Thyroid gland (tissue), 4 donors: ENCODE data around the gene C2orf80. TPM values are rescaled to one million over a fixed set of nuclear protein-coding genes. Genes with fewer than 3 reads are reported as not detected.
"Not testable (repeated sequence)": the region's sequence is repeated elsewhere in the genome, so short reads cannot be mapped to it uniquely, and the experiment has no call there.

ENCODE experiments used
- DNase-seq, 2 donors: peaks; one replicate each; pipeline ENCODE4 v3.0.0-alpha.2; 2019
- H3K27ac ChIP-seq, 3 donors: fragments of 200-600 bp; sonication (generic); 1 replicate in 2 of 3; 2 replicates in 1 of 3; pipeline ENCODE4 v1.5.1; 2016 to 2019; ENCODE audit warnings: mild to moderate bottlenecking in 1 of 3, moderate library complexity in 1 of 3
- H3K27me3 ChIP-seq: fragments of 200-600 bp; sonication (generic); one replicate; pipeline ENCODE4 v1.5.1; 2019
- H3K36me3 ChIP-seq, 2 donors: fragments of 200-600 bp; sonication (generic); one replicate each; pipeline ENCODE4 v1.5.1; 2016 to 2019
- H3K4me1 ChIP-seq, 2 donors: fragments of 200-600 bp; sonication (generic); one replicate each; pipeline ENCODE4 v1.5.1; 2017 to 2019
- H3K4me3 ChIP-seq, 3 donors: fragments of 200-600 bp; sonication (generic); replicated peaks in 1 of 3; 1 replicate in 2 of 3; 2 replicates in 1 of 3; pipeline ENCODE4 v1.5.1; 2016; ENCODE audit warnings: mild to moderate bottlenecking in 1 of 3
- H3K9me3 ChIP-seq: fragments of 200-600 bp; sonication (generic); one replicate; pipeline ENCODE4 v1.5.1; 2017
- POLR2A ChIP-seq, 2 donors: fragments of 450-650 bp; IDR thresholded peaks; one replicate each; pipeline ENCODE4 v1.6.1; 2017; ENCODE audit warnings: antibody characterized with exemption in 2 of 2, mild to moderate bottlenecking in 2 of 2, moderate library complexity in 1 of 2
- WGBS, 2 donors: methylation state at CpG; one replicate each; pipeline ENCODE4 v1.1.5; 2017; 5-methylcytosine and 5-hydroxymethylcytosine counted together
- intact Hi-C: fragments of 100-400 bp; cut with DNase I; formaldehyde crosslinking; loops from one replicate; pipeline ENCODE4 v1.15.1; 2023
- total RNA-seq, 4 donors: library from RNA; depleted of rRNA; stranded (reverse); fragments of >200 nt; gene quantifications; one replicate each; pipeline ENCODE4 v1.2.3, GENCODE V29; 2016
- TF ChIP-seq, protein P1 (sequence below), 6 experiments: fragments of 200-600 bp in 3 of 6; fragments of 450-650 bp in 3 of 6; sonication (generic) in 3 of 6; IDR thresholded peaks; one replicate each; pipeline ENCODE4 v1.5.1; 2016 to 2019; ENCODE audit warnings: antibody characterized with exemption in 6 of 6, mild to moderate bottlenecking in 2 of 6, inconsistent platforms in 1 of 6, moderate library complexity in 1 of 6

C2orf80 gene
- total RNA-seq, 4 donors from 2014 or later, result not detected

DNA sequence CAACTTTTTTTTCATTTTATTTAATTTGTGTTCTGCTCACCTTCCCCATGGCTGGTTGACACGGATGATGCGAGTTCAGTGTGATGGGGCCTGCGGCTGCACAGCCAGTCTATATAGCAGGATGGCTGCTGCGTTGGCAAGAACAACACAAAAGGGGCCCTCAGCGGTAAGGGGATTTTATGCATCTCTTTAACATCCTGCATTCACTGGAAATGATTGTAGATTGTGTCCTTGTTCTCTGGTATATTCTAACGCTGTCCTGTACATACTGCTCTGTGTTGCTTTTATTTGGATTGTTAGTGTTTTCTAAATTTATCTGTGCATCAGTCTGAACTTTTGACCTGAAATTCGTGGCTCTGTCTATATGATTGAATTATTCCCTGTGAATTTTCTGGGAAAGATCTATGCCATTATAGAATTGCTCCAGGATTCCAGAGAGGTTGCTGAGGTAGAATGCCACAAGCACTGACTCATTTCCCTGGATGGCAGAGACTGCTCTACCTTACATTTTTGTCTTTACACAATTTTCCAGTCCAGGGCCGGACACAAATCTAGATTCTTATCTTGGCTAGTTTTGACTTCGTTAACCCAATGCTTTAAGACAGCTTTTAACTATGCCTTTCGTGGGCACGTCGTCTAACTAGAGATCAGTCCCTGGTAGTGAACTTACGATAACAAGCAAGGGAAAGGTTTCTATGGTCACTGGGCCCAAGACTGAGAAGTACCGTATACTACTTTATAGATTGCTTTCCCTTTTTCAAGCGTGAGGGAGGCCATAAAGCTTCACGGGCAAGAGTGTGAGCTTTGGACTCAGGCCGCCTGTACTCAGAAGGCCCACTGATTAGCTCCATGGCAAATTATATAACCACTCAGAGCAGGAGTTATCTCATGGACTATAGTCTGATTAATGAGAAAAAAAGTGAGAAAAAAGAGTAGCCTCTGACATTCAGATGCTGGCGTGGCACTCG, 59.8 kb downstream of the C2orf80 start, which contains the start of gene CRYGC:
Gene CRYGC, minus strand, starts transcription at position 85 of the 968 bp plus-strand sequence. Its CDS starts 36 bp downstream, at position 49.
- no peak for TF ChIP-seq POLR2A (IDR thresholded peaks at IDR 0.05)
- Histone ChIP-seq H3K4me3 (no peak within 1 kb of the TSS), H3K27ac (no peak within 1 kb of the TSS), H3K9me3 (no peaks in the 10 kb centered on the region), H3K36me3 (no peaks in the 10 kb centered on the region), H3K4me1 (no peaks in the 10 kb centered on the region), H3K27me3 (no peaks in the 10 kb centered on the region)
- no peak for DNase-seq
- intact Hi-C loops, result no loop called here
- WGBS, 2 donors, result 72 to 76% methylated on average over 19 of the region's 19 CpGs

- Histone ChIP-seq H3K27me3 (no peaks in the 10 kb centered on the region), H3K4me3 (no peak overlapping the region), H3K36me3 (no peaks in the 10 kb centered on the region), H3K27ac (no peak overlapping the region), H3K4me1 (peaks cover 0 to 4% of the 10 kb centered on the region in 2 donors), H3K9me3 (no peaks in the 10 kb centered on the region)
- 93 to 94% methylated on average over 12 of the region's 12 CpGs for WGBS, 2 donors
- no peak for DNase-seq
- intact Hi-C loops, result no loop called here
- TF ChIP-seq, protein P1, sequence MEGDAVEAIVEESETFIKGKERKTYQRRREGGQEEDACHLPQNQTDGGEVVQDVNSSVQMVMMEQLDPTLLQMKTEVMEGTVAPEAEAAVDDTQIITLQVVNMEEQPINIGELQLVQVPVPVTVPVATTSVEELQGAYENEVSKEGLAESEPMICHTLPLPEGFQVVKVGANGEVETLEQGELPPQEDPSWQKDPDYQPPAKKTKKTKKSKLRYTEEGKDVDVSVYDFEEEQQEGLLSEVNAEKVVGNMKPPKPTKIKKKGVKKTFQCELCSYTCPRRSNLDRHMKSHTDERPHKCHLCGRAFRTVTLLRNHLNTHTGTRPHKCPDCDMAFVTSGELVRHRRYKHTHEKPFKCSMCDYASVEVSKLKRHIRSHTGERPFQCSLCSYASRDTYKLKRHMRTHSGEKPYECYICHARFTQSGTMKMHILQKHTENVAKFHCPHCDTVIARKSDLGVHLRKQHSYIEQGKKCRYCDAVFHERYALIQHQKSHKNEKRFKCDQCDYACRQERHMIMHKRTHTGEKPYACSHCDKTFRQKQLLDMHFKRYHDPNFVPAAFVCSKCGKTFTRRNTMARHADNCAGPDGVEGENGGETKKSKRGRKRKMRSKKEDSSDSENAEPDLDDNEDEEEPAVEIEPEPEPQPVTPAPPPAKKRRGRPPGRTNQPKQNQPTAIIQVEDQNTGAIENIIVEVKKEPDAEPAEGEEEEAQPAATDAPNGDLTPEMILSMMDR (IDR thresholded peaks at IDR 0.05), result no peak
- no peak for TF ChIP-seq POLR2A (IDR thresholded peaks at IDR 0.05)
These were observed 61.7 kb downstream of the C2orf80 start for GRCh38 chr2:208128136-208128535.

GRCh38 chr2:208127090-208127489, 62.7 kb downstream of the C2orf80 start:
- 96% methylated on average over 4 of the region's 4 CpGs for WGBS, 2 donors
- intact Hi-C loops, result no loop called here
- DNase-seq, result no peak
- H3K36me3 ChIP-seq, result no peaks in the 10 kb centered on the region
- H3K9me3 ChIP-seq, result no peaks in the 10 kb centered on the region
- TF ChIP-seq, protein P1 (IDR thresholded peaks at IDR 0.05), result no peak
- TF ChIP-seq POLR2A (IDR thresholded peaks at IDR 0.05), result no peak
- H3K27me3 ChIP-seq, result peaks cover 4% of the 10 kb centered on the region
- H3K4me3 ChIP-seq, result no peak overlapping the region
- peaks cover 0 to 4% of the 10 kb centered on the region in 2 donors for H3K4me1 ChIP-seq
- no peak overlapping the region for H3K27ac ChIP-seq

GRCh38 chr2:208125251-208125650, 64.6 kb downstream of the C2orf80 start:
- H3K27ac ChIP-seq, result no peak overlapping the region
- intact Hi-C loops, result no loop called here
- 85% methylated on average over 4 of the region's 4 CpGs for WGBS, 2 donors
- no peaks in the 10 kb centered on the region for H3K36me3 ChIP-seq
- H3K9me3 ChIP-seq, result no peaks in the 10 kb centered on the region
- TF ChIP-seq, protein P1 (IDR thresholded peaks at IDR 0.05), result no peak
- TF ChIP-seq POLR2A (IDR thresholded peaks at IDR 0.05), result no peak
- H3K4me1 ChIP-seq, result peaks cover 0 to 4% of the 10 kb centered on the region in 2 donors
- no peak for DNase-seq
- peaks cover 4% of the 10 kb centered on the region for H3K27me3 ChIP-seq
- H3K4me3 ChIP-seq, result no peak overlapping the region

GRCh38 chr2:208124013-208124715, 65.7 kb downstream of the C2orf80 start, which contains the start of gene CRYGD:
TSS of gene CRYGD (minus strand) at chr2:208124524. CDS start at chr2:208124473, 51 bp downstream.
- 10 to 13% methylated on average over 25 to 36 of the region's 46 CpGs for WGBS, 2 donors
- H3K27me3 ChIP-seq, intact Hi-C loops, H3K9me3 ChIP-seq, H3K27ac ChIP-seq, H3K4me3 ChIP-seq, H3K4me1 ChIP-seq, DNase-seq, H3K36me3 ChIP-seq: not testable (repeated sequence)
